VCaP (cell line): ENCODE measurements around the gene SLF1.

ENCODE experiments used
- H3K27ac ChIP-seq: fragments of 450-650 bp; 2 replicates; pipeline ENCODE4 v1.5.1; 2017
- TF ChIP-seq, protein P1 (sequence below): fragments of 450-650 bp; conservative IDR thresholded peaks from 2 replicates; pipeline ENCODE4 v1.5.1; 2017; ENCODE audit warnings: mild to moderate bottlenecking, moderate library complexity

The SLF1 gene

DNA sequence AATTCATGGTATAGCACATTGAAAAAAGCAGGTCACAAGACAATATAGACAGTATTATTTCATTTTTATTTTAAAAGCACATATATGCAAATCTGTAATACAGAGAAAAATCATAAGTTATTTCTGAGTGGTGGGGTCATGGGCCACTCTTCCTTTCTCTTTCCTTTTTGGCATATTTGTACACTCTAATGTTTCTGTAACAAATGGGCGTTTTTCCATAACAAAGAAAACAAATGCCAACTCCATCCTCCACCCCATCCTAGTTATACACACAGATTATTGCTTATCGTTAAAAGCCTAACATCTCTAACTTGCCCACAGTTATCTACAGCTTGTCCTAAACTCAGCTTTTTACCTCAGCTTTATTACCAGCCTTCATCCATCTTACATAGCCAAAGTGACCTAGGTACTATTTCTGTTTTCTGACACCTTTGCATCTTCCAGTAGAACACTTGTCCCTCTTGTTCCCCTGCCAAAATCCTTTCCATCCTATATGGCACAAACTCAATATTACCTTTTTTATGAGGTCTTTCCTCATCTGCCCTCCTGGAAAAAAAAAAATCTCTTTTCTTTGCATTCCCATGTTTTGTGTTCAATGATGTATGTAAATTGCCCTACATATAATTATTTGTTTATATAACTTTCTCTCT, 4.2 kb upstream of the SLF1 start:
- TF ChIP-seq, protein P1, sequence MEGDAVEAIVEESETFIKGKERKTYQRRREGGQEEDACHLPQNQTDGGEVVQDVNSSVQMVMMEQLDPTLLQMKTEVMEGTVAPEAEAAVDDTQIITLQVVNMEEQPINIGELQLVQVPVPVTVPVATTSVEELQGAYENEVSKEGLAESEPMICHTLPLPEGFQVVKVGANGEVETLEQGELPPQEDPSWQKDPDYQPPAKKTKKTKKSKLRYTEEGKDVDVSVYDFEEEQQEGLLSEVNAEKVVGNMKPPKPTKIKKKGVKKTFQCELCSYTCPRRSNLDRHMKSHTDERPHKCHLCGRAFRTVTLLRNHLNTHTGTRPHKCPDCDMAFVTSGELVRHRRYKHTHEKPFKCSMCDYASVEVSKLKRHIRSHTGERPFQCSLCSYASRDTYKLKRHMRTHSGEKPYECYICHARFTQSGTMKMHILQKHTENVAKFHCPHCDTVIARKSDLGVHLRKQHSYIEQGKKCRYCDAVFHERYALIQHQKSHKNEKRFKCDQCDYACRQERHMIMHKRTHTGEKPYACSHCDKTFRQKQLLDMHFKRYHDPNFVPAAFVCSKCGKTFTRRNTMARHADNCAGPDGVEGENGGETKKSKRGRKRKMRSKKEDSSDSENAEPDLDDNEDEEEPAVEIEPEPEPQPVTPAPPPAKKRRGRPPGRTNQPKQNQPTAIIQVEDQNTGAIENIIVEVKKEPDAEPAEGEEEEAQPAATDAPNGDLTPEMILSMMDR = no peak

DNA sequence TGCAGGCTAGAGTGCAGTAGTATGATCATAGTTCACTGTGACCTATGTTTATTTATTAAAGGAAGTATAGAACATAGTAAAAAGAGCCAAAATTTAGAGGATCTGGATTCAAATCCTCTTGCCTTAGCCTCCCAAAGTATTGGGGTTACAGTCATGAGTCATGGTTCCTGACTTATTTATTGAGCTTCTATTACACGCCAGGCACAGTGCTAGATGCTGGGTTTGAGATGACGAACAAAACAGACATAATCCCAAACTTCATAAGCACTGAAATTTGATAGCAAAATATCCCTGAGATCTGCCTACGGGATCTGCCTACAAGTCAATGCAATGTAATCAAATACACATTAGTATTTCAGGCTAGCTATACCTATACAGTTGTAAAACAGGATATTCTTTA, 2.6 kb upstream of the SLF1 start:
- no peak overlapping the region for H3K27ac ChIP-seq
- TF ChIP-seq, protein P1 = no peak

More for the DNA sequence above, 4.2 kb upstream of the SLF1 start:
- H3K27ac ChIP-seq = no peak overlapping the region

DNA sequence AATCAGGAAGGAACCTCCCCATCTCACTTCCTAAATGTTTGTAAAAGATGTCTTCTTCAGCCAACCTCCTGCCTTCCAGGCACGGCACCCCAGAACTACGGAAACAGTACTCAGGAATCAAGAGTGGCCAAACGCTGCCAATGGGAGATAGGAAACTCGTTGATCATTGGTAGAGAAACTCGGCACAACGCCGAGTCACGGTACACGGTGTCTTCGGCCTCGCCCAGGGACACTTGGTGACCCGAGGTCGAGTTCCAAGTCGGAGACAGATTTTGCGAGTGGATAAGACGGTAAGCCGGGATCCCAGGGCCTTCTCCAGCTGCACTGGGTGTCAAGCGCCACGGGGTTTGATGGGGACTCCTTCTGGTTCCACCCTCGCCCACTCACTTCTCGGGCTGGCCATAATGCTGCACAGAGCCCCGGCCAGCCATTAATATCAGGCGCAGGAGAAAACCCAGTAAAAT, 408 bp upstream of the SLF1 start:
- H3K27ac ChIP-seq = peak overlapping the region; percentile 57
- TF ChIP-seq, protein P1 = no peak

DNA sequence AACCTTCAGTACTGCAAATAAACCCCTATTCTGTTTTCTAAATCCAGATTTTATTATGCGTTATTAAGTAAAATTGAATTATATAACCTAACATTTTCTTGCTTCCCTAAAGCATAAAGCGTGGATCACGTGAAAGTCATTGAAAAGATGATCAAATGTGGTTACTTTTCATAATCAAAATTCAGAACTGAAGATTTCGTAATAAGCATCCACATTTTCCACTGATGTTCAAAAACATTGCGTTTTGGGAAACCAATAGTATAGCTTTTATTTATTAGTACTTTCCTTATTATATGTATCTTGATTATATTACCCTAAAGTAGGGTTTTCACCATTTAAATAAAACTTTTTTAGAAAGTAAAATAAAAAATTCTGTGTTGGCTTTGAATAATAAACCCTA, 1.8 kb downstream of the SLF1 start:
- H3K27ac ChIP-seq = no peak overlapping the region
- TF ChIP-seq, protein P1 = no peak

DNA sequence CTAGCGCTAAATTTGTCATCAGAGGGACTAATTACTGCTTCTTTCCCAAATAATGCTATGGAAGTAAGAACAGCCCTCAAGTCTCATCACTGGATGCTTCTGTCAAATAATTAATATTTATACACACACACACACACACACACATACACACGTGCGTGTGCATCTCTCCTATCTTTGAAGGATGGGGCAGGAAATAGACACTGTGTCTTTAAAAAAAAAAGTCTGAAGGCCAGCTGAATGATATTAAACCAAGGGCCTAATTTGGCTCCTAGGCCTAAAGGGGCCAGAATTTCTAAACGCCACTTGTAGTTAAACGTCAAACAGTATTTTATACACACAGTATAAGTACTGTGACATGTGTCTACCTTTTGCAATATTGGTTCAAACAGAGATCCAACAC, 3.3 kb downstream of the SLF1 start:
- TF ChIP-seq, protein P1 = no peak
- H3K27ac ChIP-seq = no peak overlapping the region

DNA sequence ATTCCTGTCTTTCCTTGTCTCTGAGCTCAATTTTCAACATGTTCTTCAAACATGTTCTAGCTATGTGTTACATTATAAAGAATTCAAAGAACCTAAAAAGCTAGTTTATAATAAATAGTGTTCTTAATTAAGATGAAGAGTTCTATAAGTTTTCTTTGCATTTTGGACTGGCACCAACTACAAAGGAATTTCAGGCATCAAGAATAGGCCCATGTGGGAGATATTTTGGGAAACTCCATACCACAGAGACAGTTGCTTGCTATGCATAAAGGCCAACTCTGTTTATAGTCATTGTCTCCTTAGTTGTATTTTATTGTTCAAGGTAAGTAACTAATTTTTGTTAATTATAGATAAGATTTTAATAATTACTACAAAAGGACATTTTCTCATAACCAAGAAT, 4.5 kb downstream of the SLF1 start:
- no peak overlapping the region for H3K27ac ChIP-seq

DNA sequence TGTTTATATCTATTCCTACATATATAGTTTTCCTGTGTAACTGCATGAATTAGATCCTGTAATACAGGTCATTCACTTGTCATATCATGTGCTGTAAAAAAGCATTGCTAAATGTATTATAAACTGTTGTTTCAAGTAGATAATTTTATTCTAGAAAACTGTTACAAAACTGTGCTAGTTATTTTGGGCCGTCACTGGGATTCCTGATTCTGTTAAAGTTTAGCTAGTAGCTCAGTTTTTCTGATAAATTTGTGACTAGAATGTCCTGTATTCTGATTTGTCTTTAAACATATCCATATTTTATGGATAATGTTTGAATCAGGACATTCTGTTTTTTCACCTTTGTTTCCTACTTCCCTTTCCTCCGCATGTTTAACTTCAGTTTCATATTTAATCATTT, 5.4 kb downstream of the SLF1 start:
- H3K27ac ChIP-seq = no peak overlapping the region

More for the DNA sequence above, 4.5 kb downstream of the SLF1 start:
- TF ChIP-seq, protein P1 = no peak

More for the DNA sequence above, 5.4 kb downstream of the SLF1 start:
- TF ChIP-seq, protein P1 = no peak
